ENCODE measurements around the gene ILDR1. TPM values are rescaled to one million over a fixed set of nuclear protein-coding genes. Genes with fewer than 3 reads are reported as not detected.

The ILDR1 gene
- total RNA-seq, 4 donors from 2014 or later, result 1.9 TPM; not detected in 3

DNA sequence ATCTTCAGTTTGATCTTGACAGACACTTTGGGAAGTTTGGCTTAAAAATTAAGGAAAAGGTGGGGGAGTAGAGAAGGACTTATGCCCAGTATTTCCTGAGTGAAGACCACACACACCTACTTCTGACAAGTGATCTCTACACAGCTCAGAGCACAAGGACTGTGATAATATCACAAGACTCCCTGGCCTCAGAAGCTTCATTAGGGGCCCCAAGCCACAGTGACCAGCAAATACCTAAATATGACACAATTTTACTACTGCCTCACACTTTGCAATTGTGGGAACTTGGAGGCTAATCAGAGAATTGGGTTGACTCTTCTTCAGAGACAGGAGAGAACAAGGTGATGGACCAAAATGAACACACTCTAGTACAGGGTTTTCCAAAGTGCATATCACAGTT lies 2.6 kb downstream of the ILDR1 start:
- no peak overlapping the region for H3K27ac ChIP-seq
- no peak for DNase-seq
- H3K27me3 ChIP-seq, result peaks cover 0 to 3% of the 10 kb centered on the region in 2 donors
- no peaks in the 10 kb centered on the region for H3K36me3 ChIP-seq
- H3K4me1 ChIP-seq, result no peaks in the 10 kb centered on the region
- H3K4me3 ChIP-seq, result no peak overlapping the region
- TF ChIP-seq, protein P1, sequence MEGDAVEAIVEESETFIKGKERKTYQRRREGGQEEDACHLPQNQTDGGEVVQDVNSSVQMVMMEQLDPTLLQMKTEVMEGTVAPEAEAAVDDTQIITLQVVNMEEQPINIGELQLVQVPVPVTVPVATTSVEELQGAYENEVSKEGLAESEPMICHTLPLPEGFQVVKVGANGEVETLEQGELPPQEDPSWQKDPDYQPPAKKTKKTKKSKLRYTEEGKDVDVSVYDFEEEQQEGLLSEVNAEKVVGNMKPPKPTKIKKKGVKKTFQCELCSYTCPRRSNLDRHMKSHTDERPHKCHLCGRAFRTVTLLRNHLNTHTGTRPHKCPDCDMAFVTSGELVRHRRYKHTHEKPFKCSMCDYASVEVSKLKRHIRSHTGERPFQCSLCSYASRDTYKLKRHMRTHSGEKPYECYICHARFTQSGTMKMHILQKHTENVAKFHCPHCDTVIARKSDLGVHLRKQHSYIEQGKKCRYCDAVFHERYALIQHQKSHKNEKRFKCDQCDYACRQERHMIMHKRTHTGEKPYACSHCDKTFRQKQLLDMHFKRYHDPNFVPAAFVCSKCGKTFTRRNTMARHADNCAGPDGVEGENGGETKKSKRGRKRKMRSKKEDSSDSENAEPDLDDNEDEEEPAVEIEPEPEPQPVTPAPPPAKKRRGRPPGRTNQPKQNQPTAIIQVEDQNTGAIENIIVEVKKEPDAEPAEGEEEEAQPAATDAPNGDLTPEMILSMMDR (IDR thresholded peaks at IDR 0.05), result no peak
- TF ChIP-seq POLR2A (IDR thresholded peaks at IDR 0.05), result no peak
- intact Hi-C loops (cut with DNase I; ENCODE audit: low total_unique reads), result no loop called here
- H3K9me3 ChIP-seq, result no peaks in the 10 kb centered on the region

DNA sequence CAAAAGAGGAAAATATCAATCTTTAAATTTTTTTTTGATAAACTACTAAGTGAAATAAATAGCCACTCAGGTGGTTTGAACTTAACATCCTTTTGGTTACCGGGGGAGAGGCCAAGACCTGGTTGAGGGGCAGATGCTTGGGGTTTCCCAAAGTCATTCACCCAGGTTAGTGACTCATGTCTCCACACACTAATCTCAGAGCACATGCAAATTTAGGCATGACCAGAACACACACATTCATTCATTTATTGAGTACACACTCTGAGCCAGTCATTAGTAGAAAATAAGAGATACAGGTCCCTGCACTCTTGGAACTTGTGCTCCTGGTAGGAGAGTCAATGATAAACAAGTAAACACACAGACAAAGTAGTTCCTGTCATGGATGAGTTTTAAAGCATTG lies 7.3 kb downstream of the ILDR1 start:
- no peak for DNase-seq
- Histone ChIP-seq H3K36me3 (no peaks in the 10 kb centered on the region), H3K27me3 (no peaks in the 10 kb centered on the region), H3K4me1 (no peaks in the 10 kb centered on the region), H3K4me3 (no peak overlapping the region), H3K27ac (no peak overlapping the region), H3K9me3 (no peaks in the 10 kb centered on the region)
- TF ChIP-seq, protein P1 (IDR thresholded peaks at IDR 0.05), result no peak
- TF ChIP-seq POLR2A (IDR thresholded peaks at IDR 0.05), result no peak
- intact Hi-C loops (cut with DNase I; ENCODE audit: low total_unique reads), result no loop called here

DNA sequence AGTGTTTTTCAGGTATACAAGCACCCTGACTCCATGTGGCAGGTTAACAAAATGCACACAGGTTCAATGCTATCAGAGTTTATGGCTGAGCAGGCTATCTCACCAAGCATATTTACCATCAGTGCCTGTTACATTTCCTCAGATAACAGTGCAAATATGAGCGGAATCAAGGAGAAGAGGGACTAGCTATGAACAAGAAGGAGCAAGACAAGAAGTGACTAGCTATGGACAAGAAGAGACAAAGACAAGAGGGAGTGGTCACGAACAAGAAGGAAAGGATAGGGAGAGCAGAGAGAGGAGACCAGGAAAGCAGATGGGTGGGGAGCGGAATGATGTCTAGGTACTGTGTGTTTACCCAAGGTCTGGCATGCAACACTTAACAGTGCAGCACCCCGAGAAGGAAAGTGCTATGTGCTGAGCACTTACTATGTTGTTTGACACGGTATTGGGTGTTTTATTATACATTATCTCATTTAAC lies 8.6 kb downstream of the ILDR1 start:
- no peak for TF ChIP-seq POLR2A (IDR thresholded peaks at IDR 0.05)
- TF ChIP-seq, protein P1 (IDR thresholded peaks at IDR 0.05), result no peak
- DNase-seq, result no peak
- H3K4me3 ChIP-seq, result no peak overlapping the region
- no peaks in the 10 kb centered on the region for H3K27me3 ChIP-seq
- intact Hi-C loops (cut with DNase I; ENCODE audit: low total_unique reads), result no loop called here
- H3K4me1 ChIP-seq, result no peaks in the 10 kb centered on the region
- no peak overlapping the region for H3K27ac ChIP-seq
- no peaks in the 10 kb centered on the region for H3K36me3 ChIP-seq
- no peaks in the 10 kb centered on the region for H3K9me3 ChIP-seq

DNA sequence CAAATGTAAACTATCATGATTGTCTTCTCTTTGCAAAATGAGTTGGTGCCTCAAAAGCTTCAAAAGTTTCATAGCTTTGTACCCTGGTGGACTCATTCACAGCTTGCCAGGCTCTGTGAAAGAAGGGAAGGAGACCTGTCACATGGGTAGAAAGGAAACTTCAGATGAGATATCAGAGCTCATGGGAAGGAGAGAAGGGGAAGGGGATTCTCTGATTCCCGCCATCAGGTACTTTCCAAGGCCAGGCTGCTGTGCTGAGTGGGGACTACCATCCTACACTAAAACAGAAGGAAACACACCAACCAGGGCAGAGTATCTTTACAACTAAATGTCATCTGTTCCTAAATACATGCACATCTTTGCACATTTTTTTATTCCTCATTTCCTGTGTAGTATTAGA lies 9.2 kb downstream of the ILDR1 start:
- Histone ChIP-seq H3K4me3 (no peak overlapping the region), H3K36me3 (no peaks in the 10 kb centered on the region), H3K9me3 (no peaks in the 10 kb centered on the region), H3K4me1 (no peaks in the 10 kb centered on the region), H3K27ac (no peak overlapping the region), H3K27me3 (no peaks in the 10 kb centered on the region)
- TF ChIP-seq, protein P1 (IDR thresholded peaks at IDR 0.05), result no peak
- TF ChIP-seq POLR2A (IDR thresholded peaks at IDR 0.05), result no peak
- intact Hi-C loops (cut with DNase I; ENCODE audit: low total_unique reads), result no loop called here
- DNase-seq, result no peak

DNA sequence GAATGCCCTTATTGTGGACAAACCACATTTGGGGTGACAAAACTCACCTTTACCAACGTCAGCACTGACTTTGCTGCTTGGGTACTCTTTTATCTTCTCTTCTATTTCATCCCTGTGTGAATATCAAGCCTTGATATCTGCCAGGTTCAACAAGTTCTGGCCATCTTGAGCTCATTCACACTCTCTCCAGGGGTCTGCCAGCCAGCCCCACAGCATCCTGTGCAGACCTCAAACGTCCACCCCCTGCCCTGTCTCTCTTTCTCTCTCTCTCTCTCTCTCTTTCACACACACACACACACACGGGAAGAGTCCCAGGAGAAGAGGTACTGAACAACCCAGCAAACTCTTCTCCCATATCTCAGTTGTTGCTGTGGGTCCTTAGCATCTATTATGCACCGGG lies 10.7 kb downstream of the ILDR1 start:
- intact Hi-C loops (cut with DNase I; ENCODE audit: low total_unique reads), result no loop called here
- no peak overlapping the region for H3K4me3 ChIP-seq

More for the DNA sequence above, 10.7 kb downstream of the ILDR1 start:
- Histone ChIP-seq H3K27ac (no peak overlapping the region), H3K9me3 (no peaks in the 10 kb centered on the region), H3K27me3 (no peaks in the 10 kb centered on the region), H3K4me1 (no peaks in the 10 kb centered on the region), H3K36me3 (no peaks in the 10 kb centered on the region)
- TF ChIP-seq, protein P1 (IDR thresholded peaks at IDR 0.05), result no peak
- no peak for TF ChIP-seq POLR2A (IDR thresholded peaks at IDR 0.05)
- DNase-seq, result no peak

Measured in uterus (tissue), 4 donors.